ENCODE data around the gene SPINT3.

SPINT3 gene

DNA sequence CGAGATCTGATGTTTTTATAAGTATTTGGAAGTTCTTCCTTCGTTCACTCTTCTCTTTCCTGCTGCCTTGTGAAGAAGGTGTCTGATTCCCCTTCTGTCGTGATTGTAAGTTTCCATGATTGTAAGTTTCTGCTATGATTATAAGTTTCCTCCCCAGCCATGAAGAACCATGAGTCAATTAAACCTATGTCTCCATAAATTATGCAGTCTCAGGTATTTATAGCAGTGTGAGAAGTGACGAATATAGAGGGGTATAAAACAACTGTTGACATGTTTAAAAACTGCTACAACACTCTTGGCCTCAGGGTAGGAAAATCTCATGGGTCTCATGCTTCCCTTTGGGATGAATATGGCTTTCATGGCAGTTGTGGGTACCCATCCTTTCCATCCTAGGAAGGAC, 51.7 kb downstream of the SPINT3 start (continued):
- TF ChIP-seq, protein P1, sequence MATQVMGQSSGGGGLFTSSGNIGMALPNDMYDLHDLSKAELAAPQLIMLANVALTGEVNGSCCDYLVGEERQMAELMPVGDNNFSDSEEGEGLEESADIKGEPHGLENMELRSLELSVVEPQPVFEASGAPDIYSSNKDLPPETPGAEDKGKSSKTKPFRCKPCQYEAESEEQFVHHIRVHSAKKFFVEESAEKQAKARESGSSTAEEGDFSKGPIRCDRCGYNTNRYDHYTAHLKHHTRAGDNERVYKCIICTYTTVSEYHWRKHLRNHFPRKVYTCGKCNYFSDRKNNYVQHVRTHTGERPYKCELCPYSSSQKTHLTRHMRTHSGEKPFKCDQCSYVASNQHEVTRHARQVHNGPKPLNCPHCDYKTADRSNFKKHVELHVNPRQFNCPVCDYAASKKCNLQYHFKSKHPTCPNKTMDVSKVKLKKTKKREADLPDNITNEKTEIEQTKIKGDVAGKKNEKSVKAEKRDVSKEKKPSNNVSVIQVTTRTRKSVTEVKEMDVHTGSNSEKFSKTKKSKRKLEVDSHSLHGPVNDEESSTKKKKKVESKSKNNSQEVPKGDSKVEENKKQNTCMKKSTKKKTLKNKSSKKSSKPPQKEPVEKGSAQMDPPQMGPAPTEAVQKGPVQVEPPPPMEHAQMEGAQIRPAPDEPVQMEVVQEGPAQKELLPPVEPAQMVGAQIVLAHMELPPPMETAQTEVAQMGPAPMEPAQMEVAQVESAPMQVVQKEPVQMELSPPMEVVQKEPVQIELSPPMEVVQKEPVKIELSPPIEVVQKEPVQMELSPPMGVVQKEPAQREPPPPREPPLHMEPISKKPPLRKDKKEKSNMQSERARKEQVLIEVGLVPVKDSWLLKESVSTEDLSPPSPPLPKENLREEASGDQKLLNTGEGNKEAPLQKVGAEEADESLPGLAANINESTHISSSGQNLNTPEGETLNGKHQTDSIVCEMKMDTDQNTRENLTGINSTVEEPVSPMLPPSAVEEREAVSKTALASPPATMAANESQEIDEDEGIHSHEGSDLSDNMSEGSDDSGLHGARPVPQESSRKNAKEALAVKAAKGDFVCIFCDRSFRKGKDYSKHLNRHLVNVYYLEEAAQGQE (tag by site-specific recombination; IDR thresholded peaks at IDR 0.05) = no peak
- TF ChIP-seq SALL2 (tag by site-specific recombination; IDR thresholded peaks at IDR 0.05; ENCODE audit: borderline replicate concordance) = no peak
- TF ChIP-seq, protein P2, sequence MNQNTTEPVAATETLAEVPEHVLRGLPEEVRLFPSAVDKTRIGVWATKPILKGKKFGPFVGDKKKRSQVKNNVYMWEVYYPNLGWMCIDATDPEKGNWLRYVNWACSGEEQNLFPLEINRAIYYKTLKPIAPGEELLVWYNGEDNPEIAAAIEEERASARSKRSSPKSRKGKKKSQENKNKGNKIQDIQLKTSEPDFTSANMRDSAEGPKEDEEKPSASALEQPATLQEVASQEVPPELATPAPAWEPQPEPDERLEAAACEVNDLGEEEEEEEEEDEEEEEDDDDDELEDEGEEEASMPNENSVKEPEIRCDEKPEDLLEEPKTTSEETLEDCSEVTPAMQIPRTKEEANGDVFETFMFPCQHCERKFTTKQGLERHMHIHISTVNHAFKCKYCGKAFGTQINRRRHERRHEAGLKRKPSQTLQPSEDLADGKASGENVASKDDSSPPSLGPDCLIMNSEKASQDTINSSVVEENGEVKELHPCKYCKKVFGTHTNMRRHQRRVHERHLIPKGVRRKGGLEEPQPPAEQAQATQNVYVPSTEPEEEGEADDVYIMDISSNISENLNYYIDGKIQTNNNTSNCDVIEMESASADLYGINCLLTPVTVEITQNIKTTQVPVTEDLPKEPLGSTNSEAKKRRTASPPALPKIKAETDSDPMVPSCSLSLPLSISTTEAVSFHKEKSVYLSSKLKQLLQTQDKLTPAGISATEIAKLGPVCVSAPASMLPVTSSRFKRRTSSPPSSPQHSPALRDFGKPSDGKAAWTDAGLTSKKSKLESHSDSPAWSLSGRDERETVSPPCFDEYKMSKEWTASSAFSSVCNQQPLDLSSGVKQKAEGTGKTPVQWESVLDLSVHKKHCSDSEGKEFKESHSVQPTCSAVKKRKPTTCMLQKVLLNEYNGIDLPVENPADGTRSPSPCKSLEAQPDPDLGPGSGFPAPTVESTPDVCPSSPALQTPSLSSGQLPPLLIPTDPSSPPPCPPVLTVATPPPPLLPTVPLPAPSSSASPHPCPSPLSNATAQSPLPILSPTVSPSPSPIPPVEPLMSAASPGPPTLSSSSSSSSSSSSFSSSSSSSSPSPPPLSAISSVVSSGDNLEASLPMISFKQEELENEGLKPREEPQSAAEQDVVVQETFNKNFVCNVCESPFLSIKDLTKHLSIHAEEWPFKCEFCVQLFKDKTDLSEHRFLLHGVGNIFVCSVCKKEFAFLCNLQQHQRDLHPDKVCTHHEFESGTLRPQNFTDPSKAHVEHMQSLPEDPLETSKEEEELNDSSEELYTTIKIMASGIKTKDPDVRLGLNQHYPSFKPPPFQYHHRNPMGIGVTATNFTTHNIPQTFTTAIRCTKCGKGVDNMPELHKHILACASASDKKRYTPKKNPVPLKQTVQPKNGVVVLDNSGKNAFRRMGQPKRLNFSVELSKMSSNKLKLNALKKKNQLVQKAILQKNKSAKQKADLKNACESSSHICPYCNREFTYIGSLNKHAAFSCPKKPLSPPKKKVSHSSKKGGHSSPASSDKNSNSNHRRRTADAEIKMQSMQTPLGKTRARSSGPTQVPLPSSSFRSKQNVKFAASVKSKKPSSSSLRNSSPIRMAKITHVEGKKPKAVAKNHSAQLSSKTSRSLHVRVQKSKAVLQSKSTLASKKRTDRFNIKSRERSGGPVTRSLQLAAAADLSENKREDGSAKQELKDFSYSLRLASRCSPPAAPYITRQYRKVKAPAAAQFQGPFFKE (tag by site-specific recombination; IDR thresholded peaks at IDR 0.05; ENCODE audit: borderline replicate concordance) = no peak
- no peak for TF ChIP-seq ZNF549 (tag by site-specific recombination; IDR thresholded peaks at IDR 0.05)
- TF ChIP-seq ZNF146 (tag by site-specific recombination; IDR thresholded peaks at IDR 0.05) = no peak
- TF ChIP-seq ZFP69B (tag by site-specific recombination; IDR thresholded peaks at IDR 0.05) = no peak
- TF ChIP-seq, protein P3, sequence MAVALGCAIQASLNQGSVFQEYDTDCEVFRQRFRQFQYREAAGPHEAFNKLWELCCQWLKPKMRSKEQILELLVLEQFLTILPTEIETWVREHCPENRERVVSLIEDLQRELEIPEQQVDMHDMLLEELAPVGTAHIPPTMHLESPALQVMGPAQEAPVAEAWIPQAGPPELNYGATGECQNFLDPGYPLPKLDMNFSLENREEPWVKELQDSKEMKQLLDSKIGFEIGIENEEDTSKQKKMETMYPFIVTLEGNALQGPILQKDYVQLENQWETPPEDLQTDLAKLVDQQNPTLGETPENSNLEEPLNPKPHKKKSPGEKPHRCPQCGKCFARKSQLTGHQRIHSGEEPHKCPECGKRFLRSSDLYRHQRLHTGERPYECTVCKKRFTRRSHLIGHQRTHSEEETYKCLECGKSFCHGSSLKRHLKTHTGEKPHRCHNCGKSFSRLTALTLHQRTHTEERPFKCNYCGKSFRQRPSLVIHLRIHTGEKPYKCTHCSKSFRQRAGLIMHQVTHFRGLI (tag by site-specific recombination; IDR thresholded peaks at IDR 0.05) = no peak

DNA sequence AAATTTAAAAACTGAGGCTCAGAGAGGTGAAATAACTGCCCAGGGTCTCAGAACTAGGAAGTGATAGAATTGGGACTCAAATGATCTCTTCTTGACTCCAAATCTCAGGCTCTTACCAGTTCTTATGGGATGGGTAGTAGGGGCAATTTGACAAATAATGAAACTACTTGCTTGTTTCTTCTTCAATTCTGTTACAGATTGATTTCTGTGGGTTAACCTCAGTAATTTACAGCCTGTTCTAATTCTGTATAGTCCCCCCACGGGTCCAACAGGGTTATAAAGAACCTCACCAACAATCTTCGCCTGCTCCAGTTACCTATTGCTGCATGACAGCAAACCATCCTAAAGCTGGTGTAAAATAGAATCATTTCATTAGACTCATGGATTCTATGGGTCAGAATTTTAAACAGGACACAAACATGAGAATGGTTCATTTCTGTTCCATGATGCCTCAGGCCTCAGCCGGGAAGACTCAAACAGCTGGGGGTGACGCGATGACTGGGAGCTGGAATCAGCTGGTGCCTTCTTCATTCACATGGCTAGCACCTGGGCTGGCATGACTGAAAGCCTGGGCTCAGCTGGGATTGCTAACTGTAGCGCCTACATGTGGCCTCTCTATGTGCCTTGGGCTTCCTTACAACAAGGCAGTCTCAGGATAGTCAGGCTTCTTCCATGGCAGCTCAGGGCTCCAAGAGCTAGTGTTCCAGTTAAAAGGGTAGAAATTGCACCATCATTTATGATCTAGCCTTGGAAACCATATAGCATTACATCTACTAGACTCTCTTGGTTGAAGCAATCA, 52.5 kb downstream of the SPINT3 start:
- Histone ChIP-seq H3K4me3 (ENCODE audit: low read depth, low read length) (no peak overlapping the region), H3K27ac (ENCODE audit: extremely low read depth, low read depth, low read length) (no peak overlapping the region), H3K4me1 (ENCODE audit: control insufficient read depth, insufficient read depth, low read length) (no peaks in the 10 kb centered on the region), H3K9me3 (ENCODE audit: control insufficient read depth, insufficient read depth, low read depth, low read length) (no peaks in the 10 kb centered on the region), H3K36me3 (ENCODE audit: control insufficient read depth in 2 of 2, insufficient read depth in 1 of 2, low read length in 2 of 2) (no peaks in the 10 kb centered on the region)
- CTCF ChIA-PET = interaction anchor here (0.6 to 2.9 kb wide), 8 partner anchors 10 to 308 kb away, joined by 3 to 10 read pairs (median 7); no protein-coding TSS in a partner anchor
- POLR2A ChIA-PET = no interaction called here
- TF ChIP-seq KLF7 (tag by site-specific recombination; IDR thresholded peaks at IDR 0.05; ENCODE audit: borderline replicate concordance) = no peak
- TF ChIP-seq, protein P4, sequence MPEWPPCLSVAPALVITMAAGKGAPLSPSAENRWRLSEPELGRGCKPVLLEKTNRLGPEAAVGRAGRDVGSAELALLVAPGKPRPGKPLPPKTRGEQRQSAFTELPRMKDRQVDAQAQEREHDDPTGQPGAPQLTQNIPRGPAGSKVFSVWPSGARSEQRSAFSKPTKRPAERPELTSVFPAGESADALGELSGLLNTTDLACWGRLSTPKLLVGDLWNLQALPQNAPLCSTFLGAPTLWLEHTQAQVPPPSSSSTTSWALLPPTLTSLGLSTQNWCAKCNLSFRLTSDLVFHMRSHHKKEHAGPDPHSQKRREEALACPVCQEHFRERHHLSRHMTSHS (tag by site-specific recombination; IDR thresholded peaks at IDR 0.05) = no peak
- TF ChIP-seq, protein P5, sequence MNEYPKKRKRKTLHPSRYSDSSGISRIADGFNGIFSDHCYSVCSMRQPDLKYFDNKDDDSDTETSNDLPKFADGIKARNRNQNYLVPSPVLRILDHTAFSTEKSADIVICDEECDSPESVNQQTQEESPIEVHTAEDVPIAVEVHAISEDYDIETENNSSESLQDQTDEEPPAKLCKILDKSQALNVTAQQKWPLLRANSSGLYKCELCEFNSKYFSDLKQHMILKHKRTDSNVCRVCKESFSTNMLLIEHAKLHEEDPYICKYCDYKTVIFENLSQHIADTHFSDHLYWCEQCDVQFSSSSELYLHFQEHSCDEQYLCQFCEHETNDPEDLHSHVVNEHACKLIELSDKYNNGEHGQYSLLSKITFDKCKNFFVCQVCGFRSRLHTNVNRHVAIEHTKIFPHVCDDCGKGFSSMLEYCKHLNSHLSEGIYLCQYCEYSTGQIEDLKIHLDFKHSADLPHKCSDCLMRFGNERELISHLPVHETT (tag by site-specific recombination; IDR thresholded peaks at IDR 0.05) = no peak
- TF ChIP-seq ZNF785 (tag by site-specific recombination; IDR thresholded peaks at IDR 0.05) = no peak
- TF ChIP-seq ZFP41 (tag by site-specific recombination; IDR thresholded peaks at IDR 0.05; ENCODE audit: borderline replicate concordance) = no peak
- TF ChIP-seq SP7 (tag by site-specific recombination; IDR thresholded peaks at IDR 0.05) = no peak
- TF ChIP-seq, protein P6, sequence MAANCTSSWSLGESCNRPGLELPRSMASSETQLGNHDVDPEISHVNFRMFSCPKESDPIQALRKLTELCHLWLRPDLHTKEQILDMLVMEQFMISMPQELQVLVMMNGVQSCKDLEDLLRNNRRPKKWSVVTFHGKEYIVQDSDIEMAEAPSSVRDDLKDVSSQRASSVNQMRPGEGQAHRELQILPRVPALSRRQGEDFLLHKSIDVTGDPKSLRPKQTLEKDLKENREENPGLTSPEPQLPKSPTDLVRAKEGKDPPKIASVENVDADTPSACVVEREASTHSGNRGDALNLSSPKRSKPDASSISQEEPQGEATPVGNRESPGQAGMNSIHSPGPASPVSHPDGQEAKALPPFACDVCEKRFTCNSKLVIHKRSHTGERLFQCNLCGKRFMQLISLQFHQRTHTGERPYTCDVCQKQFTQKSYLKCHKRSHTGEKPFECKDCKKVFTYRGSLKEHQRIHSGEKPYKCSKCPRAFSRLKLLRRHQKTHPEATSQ (tag by site-specific recombination; IDR thresholded peaks at IDR 0.05) = no peak
- TF ChIP-seq ZNF830 (tag by site-specific recombination; IDR thresholded peaks at IDR 0.05; ENCODE audit: low read depth) = no peak
- TF ChIP-seq ZNF473 (tag by site-specific recombination; IDR thresholded peaks at IDR 0.05) = no peak
- no peak for TF ChIP-seq ZNF121 (tag by site-specific recombination; IDR thresholded peaks at IDR 0.05)
- TF ChIP-seq, protein P7, sequence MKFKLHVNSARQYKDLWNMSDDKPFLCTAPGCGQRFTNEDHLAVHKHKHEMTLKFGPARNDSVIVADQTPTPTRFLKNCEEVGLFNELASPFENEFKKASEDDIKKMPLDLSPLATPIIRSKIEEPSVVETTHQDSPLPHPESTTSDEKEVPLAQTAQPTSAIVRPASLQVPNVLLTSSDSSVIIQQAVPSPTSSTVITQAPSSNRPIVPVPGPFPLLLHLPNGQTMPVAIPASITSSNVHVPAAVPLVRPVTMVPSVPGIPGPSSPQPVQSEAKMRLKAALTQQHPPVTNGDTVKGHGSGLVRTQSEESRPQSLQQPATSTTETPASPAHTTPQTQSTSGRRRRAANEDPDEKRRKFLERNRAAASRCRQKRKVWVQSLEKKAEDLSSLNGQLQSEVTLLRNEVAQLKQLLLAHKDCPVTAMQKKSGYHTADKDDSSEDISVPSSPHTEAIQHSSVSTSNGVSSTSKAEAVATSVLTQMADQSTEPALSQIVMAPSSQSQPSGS (tag by site-specific recombination; IDR thresholded peaks at IDR 0.05; ENCODE audit: low read depth) = no peak
